Trophoblast cell (in vitro differentiated cells and primary cell): ENCODE data around the gene CTTN.

Source experiments
- DNase-seq, 2 donors: peaks; one replicate each; pipeline ENCODE4 v3.0.0-alpha.2; 2016
- H2AFZ ChIP-seq: 2 replicates; pipeline ENCODE4 v1.6.1; 2013; ENCODE audit warnings: low read length, moderate library complexity, mild to moderate bottlenecking; ENCODE audit not compliant: insufficient read depth, poor library complexity
- H2AK5ac ChIP-seq: 2 replicates; pipeline ENCODE4 v1.6.1; 2013; ENCODE audit warnings: mild to moderate bottlenecking, low read length
- H2BK120ac ChIP-seq: 2 replicates; pipeline ENCODE4 v1.6.1; 2013; ENCODE audit warnings: low read length, mild to moderate bottlenecking, moderate library complexity; ENCODE audit not compliant: insufficient read depth, poor library complexity
- H2BK12ac ChIP-seq: 2 replicates; pipeline ENCODE4 v1.6.1; 2013; ENCODE audit warnings: mild to moderate bottlenecking, low read length, moderate library complexity
- H2BK5ac ChIP-seq: 2 replicates; pipeline ENCODE4 v1.6.1; 2013; ENCODE audit warnings: low read length, low read depth, moderate library complexity, mild to moderate bottlenecking; ENCODE audit not compliant: poor library complexity
- H3K14ac ChIP-seq: 2 replicates; pipeline ENCODE4 v1.6.1; 2013; ENCODE audit warnings: mild to moderate bottlenecking, low read length
- H3K18ac ChIP-seq: 2 replicates; pipeline ENCODE4 v1.6.1; 2013; ENCODE audit warnings: mild to moderate bottlenecking, low read length
- H3K23ac ChIP-seq: 2 replicates; pipeline ENCODE4 v1.6.1; 2013; ENCODE audit warnings: low read length
- H3K27ac ChIP-seq: 2 replicates; pipeline ENCODE4 v1.5.1; 2013; ENCODE audit warnings: low read depth, mild to moderate bottlenecking, inconsistent platforms, low read length, moderate library complexity
- H3K27me3 ChIP-seq: 2 replicates; pipeline ENCODE4 v1.6.1; 2013; ENCODE audit warnings: inconsistent platforms, mild to moderate bottlenecking, low read length, moderate library complexity; ENCODE audit not compliant: insufficient read depth
- H3K36me3 ChIP-seq, 2 experiments: 1 replicate in 1 of 2; 2 replicates in 1 of 2; pipeline ENCODE4 v1.6.1; 2013; ENCODE audit warnings: low read length in 2 of 2, mild to moderate bottlenecking in 2 of 2, moderate library complexity in 1 of 2; ENCODE audit not compliant: insufficient read depth in 2 of 2, control insufficient read depth in 1 of 2
- H3K4ac ChIP-seq: 2 replicates; pipeline ENCODE4 v1.6.1; 2013; ENCODE audit warnings: low read depth, mild to moderate bottlenecking, low read length, moderate library complexity
- H3K4me1 ChIP-seq, 2 experiments: 1 replicate in 1 of 2; 2 replicates in 1 of 2; pipeline ENCODE4 v1.6.1; 2013; ENCODE audit warnings: low read length in 2 of 2, mild to moderate bottlenecking in 2 of 2, moderate library complexity in 1 of 2; ENCODE audit not compliant: insufficient read depth in 2 of 2, control insufficient read depth in 1 of 2
- H3K4me2 ChIP-seq: 2 replicates; pipeline ENCODE4 v1.6.1; 2013; ENCODE audit warnings: inconsistent platforms, mild to moderate bottlenecking, low read length, moderate library complexity
- H3K4me3 ChIP-seq: 2 replicates; pipeline ENCODE4 v1.5.1; 2013; ENCODE audit warnings: mild to moderate bottlenecking, low read depth, low read length, inconsistent platforms
- H3K79me1 ChIP-seq: one replicate; pipeline ENCODE4 v1.6.1; 2013; ENCODE audit warnings: low read length
- H3K79me2 ChIP-seq: 2 replicates; pipeline ENCODE4 v1.6.1; 2013; ENCODE audit warnings: low read length, mild to moderate bottlenecking; ENCODE audit not compliant: control insufficient read depth, insufficient read depth, poor library complexity
- H3K9ac ChIP-seq: 2 replicates; pipeline ENCODE4 v1.6.1; 2013; ENCODE audit warnings: mild to moderate bottlenecking, low read length
- H3K9me3 ChIP-seq: 2 replicates; pipeline ENCODE4 v1.6.1; 2013; ENCODE audit warnings: low read depth, mild to moderate bottlenecking, control low read depth, inconsistent platforms, low read length; ENCODE audit not compliant: insufficient read depth
- H4K12ac ChIP-seq: 2 replicates; pipeline ENCODE4 v1.6.1; 2013; ENCODE audit warnings: low read depth, mild to moderate bottlenecking, low read length, moderate library complexity
- H4K8ac ChIP-seq: 2 replicates; pipeline ENCODE4 v1.6.1; 2013; ENCODE audit warnings: low read depth, mild to moderate bottlenecking, low read length, moderate library complexity
- H4K91ac ChIP-seq: one replicate; pipeline ENCODE4 v1.6.1; 2013; ENCODE audit warnings: low read depth, mild to moderate bottlenecking, low read length, moderate library complexity
- WGBS: extraction: QIAGEN DNeasy Blood & Tissue Kit; methylation state at CpG from one replicate; pipeline ENCODE4 v1.1.7; 2013; ENCODE audit warnings: missing lambda C conversion rate; ENCODE audit not compliant: insufficient read length, insufficient coverage; ENCODE audit errors: extremely low coverage; 5-methylcytosine and 5-hydroxymethylcytosine counted together

CTTN gene

DNA sequence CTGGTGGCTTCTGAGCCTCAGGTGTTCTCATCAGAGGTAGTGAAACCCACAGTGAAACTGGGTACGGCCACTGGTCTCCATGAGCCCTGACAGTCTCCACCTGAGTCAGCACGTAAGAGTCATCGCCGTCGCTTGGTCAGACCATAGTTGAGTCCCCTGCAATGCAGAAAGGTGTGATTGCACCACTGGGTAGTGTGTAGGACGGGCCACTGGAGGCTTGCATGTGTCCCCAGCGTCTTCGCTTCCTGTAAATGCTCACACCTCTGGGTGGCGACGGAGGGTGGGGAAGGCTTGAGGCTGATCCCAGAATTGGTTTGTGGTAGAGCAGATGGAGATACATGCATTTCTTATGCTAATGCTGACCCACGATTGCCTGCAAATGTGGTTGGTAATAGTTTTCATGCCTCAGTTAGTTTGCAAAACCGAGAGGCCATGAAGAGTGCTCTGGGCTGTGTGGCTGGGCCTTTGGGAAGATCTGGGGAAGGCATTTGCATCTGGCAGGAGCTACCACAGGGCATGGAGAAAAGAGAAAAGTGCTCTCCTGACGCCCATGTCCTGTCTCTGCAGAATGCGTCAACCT is 26.5 kb downstream of the CTTN start:
- no peak for DNase-seq
- no peaks in the 10 kb centered on the region for H3K9me3 ChIP-seq
- no peak overlapping the region for H2AFZ ChIP-seq
- WGBS: no CpG with 5 or more reads among the region's 14 CpGs
- no peak overlapping the region for H3K27ac ChIP-seq
- peaks cover 81 to 82% of the 10 kb centered on the region in 2 experiments for H3K36me3 ChIP-seq
- no peak overlapping the region for H3K23ac ChIP-seq
- H2BK5ac ChIP-seq: no peak overlapping the region
- H3K4me1 ChIP-seq: no peaks in the 10 kb centered on the region
- H3K79me2 ChIP-seq: no peaks in the 10 kb centered on the region
- H3K4me2 ChIP-seq: no peak overlapping the region
- H4K8ac ChIP-seq: no peak overlapping the region
- H3K9ac ChIP-seq: no peak overlapping the region
- no peak overlapping the region for H3K4ac ChIP-seq
- H4K91ac ChIP-seq: no peak overlapping the region
- no peak overlapping the region for H2AK5ac ChIP-seq
- no peak overlapping the region for H3K14ac ChIP-seq
- no peak overlapping the region for H4K12ac ChIP-seq
- no peak overlapping the region for H3K18ac ChIP-seq
- H2BK12ac ChIP-seq: no peak overlapping the region
- no peaks in the 10 kb centered on the region for H3K79me1 ChIP-seq
- no peak overlapping the region for H3K4me3 ChIP-seq
- no peak overlapping the region for H2BK120ac ChIP-seq
- no peaks in the 10 kb centered on the region for H3K27me3 ChIP-seq

DNA sequence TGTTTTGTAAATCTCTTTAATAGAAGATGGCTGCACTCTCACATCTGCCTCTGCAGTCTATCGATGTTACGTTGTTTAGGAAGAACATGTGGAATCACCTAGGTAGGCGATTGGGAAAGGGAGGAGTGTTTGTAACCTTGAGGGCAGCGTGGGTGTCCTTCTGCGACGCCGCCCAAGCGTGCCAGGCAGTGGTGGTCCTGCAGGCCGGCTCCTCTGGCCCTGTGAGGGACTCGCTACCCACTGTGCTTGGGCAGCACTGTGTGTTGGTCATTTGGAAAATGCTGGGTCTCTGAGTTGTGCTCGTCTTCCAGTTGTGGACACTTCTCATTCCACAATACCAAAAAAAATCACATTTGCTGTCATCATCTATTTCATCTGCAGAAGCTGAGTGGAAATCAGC is 29.1 kb downstream of the CTTN start:
- DNase-seq: no peak
- WGBS: no CpG with 5 or more reads among the region's 11 CpGs
- no peak overlapping the region for H4K12ac ChIP-seq

DNA sequence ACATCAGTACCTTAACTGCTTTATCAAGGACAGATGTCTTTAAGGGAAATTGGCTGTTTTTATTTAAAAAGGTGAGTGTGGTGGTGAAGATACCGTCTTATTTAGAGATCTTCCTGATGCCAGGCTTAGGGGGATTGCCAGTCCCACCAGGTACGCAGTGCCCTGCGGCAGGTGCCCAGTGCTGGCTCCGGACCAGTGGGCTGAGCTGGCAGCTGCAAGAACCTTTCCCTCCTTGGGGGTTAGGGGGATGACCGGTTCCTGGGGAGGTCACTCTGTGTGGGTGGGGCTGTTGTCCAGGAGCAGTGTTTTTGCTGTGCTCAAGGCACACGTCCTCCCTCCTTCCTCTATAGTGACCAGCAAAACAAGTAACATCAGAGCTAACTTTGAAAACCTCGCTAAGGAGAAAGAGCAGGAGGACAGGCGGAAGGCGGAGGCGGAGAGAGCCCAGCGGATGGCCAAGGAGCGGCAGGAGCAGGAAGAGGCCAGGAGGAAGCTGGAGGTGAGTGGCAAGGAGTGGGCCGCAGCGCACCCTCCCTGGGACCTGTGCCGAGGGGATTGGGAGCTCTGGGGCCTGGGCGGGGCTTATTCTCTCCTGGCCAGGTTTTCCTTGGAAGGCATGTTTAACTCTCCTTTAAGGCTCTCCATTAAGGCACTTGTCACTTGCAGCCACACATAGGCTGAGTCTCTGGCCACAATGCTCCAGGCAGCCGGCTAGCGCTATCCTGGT is 30.5 kb downstream of the CTTN start:
- H3K27me3 ChIP-seq: no peaks in the 10 kb centered on the region
- H4K91ac ChIP-seq: no peak overlapping the region
- H2BK120ac ChIP-seq: no peak overlapping the region
- peak overlapping the region; percentile 42 for H3K18ac ChIP-seq
- no peak overlapping the region for H2AFZ ChIP-seq
- no peak overlapping the region for H4K8ac ChIP-seq
- H2BK12ac ChIP-seq: no peak overlapping the region
- no peaks in the 10 kb centered on the region for H3K79me1 ChIP-seq
- H3K79me2 ChIP-seq: no peaks in the 10 kb centered on the region
- no peak overlapping the region for H3K23ac ChIP-seq
- no CpG with 5 or more reads among the region's 18 CpGs for WGBS
- no peak overlapping the region for H3K4me2 ChIP-seq
- no peak overlapping the region for H2BK5ac ChIP-seq
- no peaks in the 10 kb centered on the region for H3K4me1 ChIP-seq
- no peak overlapping the region for H3K4me3 ChIP-seq
- no peak for DNase-seq
- no peak overlapping the region for H3K4ac ChIP-seq
- no peak overlapping the region for H4K12ac ChIP-seq
- H3K9me3 ChIP-seq: no peaks in the 10 kb centered on the region
- no peak overlapping the region for H3K14ac ChIP-seq
- H2AK5ac ChIP-seq: no peak overlapping the region
- H3K36me3 ChIP-seq: peaks cover 82 to 83% of the 10 kb centered on the region in 2 experiments
- H3K27ac ChIP-seq: no peak overlapping the region
- no peak overlapping the region for H3K9ac ChIP-seq

More for the DNA sequence above, 29.1 kb downstream of the CTTN start:
- Histone ChIP-seq H3K79me2 (no peaks in the 10 kb centered on the region), H3K36me3 (peaks cover 82 to 83% of the 10 kb centered on the region in 2 experiments), H3K27me3 (no peaks in the 10 kb centered on the region), H3K4me3 (no peak overlapping the region), H2AK5ac (no peak overlapping the region), H3K4ac (no peak overlapping the region), H3K18ac (no peak overlapping the region), H2BK120ac (no peak overlapping the region), H4K91ac (no peak overlapping the region), H2BK12ac (no peak overlapping the region), H3K4me1 (no peaks in the 10 kb centered on the region), H3K79me1 (no peaks in the 10 kb centered on the region), H4K8ac (no peak overlapping the region), H3K9ac (no peak overlapping the region), H3K23ac (no peak overlapping the region), H3K4me2 (no peak overlapping the region), H3K14ac (no peak overlapping the region), H2AFZ (no peak overlapping the region), H3K9me3 (no peaks in the 10 kb centered on the region), H2BK5ac (no peak overlapping the region), H3K27ac (no peak overlapping the region)

DNA sequence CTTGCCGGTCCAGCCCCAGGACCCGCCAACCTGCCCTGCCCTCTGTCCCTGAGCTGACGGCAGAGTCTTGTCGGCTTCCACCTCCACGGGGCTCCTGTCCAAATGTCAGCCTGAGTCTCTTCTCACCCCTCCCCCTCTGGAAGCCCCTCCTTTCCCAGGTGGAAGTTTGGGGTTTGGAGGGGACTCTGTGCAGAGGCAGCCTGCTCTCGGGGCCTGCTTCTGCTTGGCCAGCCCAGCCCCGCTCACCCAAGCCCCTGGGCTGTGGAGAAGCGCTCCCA is 31.0 kb downstream of the CTTN start:
- Histone ChIP-seq H4K91ac (no peak overlapping the region), H4K12ac (no peak overlapping the region), H3K4me3 (no peak overlapping the region), H3K79me2 (no peaks in the 10 kb centered on the region), H3K79me1 (no peaks in the 10 kb centered on the region), H3K27me3 (no peaks in the 10 kb centered on the region), H3K23ac (no peak overlapping the region), H3K9ac (no peak overlapping the region), H2BK5ac (no peak overlapping the region), H3K36me3 (peaks cover 82 to 83% of the 10 kb centered on the region in 2 experiments), H3K27ac (no peak overlapping the region), H3K4me2 (no peak overlapping the region), H2AK5ac (no peak overlapping the region), H2BK12ac (no peak overlapping the region), H3K18ac (no peak overlapping the region), H3K14ac (no peak overlapping the region), H3K4me1 (no peaks in the 10 kb centered on the region), H4K8ac (no peak overlapping the region), H3K4ac (no peak overlapping the region), H2BK120ac (no peak overlapping the region), H3K9me3 (no peaks in the 10 kb centered on the region), H2AFZ (no peak overlapping the region)
- DNase-seq: no peak
- WGBS: no CpG with 5 or more reads among the region's 8 CpGs
